GM04504 (cell line): ENCODE data around the gene TIMM13.
"Not testable (repeated sequence)": the region's sequence is repeated elsewhere in the genome, so short reads cannot be mapped to it uniquely, and the experiment has no call there.

Experiments used
- DNase-seq: peaks from one replicate; pipeline ENCODE4 v3.0.0-alpha.2; 2012; ENCODE audit warnings: low read depth

Gene TIMM13

GRCh38 chr19:2431318-2432055 lies 4.1 kb upstream of the TIMM13 start:
- DNase-seq: no peak

- no peak for DNase-seq
These were observed 2.6 kb upstream of the TIMM13 start for GRCh38 chr19:2429917-2430535.

DNA sequence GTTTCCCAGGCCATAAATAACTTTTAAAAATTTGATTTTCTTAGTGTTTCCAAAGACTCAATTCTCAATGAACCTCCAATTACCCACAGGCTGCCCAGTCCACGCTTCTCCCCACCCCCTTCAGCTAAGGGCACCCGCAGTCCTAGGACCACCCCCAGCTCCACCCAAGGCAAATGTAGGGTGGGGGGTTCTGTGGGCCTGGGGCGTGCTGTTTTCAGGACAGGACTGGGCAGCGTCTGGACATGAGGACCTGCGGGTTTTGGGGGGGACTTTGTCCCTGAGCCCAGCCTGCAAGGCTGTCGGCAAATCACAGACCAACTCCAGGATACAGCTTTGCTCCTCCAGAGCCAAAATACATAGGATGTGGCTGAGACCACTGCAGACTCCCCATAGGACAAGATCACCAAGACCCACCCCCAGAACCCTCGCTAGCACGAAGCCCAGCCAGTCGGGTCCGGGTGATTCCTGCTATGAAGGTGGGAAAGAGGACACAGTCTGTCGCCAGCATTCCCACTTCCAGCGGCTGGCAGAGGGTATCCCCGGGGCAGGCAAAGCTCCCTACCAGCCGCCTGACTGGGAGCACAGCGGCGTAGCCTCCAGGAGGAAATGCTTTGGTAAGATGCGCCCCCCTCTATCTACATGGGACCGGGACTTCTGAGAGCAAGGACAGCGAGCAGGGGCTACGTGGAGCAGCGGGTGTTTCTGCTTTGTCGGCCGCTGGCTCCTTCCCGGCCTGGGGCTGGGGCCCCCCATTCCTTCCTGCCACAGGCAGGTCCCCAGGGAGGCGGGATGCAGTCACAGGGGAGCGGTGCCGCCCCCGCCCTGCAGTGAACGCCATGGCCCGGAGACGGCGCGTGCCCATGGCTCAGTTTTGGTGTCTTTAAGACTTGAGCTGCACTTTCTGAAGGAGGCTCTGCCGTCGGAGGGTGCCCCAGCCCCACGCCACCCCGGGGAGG lies 1.6 kb upstream of the TIMM13 start:
- DNase-seq: no peak

DNA sequence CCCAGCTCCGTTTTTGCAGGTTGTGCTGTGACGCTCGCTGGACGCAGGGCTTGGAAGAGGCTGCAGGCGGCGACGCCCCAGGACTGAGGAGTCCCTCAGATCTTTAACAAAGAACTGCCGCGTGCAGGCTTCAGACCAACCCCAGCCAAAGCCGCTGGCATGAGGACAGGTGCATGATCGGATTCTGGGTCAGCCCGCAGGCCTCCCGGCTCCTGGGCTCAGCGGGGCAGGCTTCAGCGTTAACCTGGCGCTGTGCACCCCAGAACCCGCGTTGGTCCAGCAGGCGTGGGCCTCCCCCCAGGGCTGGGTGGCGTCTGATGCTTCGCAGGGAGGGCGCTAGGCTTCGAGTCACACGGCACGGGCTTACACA lies 920 bp upstream of the TIMM13 start:
- DNase-seq: no peak

- no peak for DNase-seq
These were observed 566 bp downstream of the TIMM13 start for GRCh38 chr19:2426611-2427428.

DNA sequence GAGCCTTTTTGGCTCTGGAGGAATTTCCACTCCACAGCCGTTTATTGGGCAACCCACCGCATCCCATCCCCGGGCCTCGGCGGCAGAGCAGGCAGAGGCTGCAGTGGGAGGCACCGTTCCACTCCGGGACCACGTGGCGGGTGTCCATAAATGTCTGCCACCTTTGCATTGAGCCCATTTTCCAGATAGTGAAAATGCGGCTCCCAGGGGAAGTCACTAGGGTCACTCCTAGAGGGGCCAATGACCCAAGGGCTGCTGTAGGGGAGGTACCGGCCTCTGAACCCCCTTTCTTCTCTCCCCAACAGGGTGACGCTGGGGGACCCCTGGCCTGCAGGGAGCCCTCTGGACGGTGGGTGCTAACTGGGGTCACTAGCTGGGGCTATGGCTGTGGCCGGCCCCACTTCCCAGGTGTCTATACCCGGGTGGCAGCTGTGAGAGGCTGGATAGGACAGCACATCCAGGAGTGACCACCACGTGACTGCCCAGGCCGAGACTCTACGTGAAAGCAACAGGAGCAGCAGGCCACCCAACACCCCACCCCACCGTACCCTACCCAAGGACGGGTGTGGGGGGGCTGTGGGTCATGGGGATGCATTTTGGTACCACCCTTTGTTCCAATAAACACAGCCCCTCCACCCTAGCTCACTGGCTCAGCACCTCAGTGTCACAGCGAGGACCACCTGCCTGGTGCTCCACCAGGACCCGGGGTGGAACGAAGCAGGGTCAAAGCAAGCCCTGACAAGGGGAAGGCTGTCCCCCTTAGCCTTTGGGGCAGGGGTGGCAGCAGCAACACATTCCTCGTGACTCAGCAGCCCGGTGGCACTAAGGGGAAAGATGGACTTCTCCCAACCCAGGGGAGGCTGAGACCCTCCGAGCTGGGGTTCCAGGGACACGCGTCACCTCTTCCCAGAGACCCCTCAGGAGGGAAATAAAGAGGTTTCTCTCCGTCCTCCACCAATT lies 1.5 kb downstream of the TIMM13 start:
- no peak for DNase-seq

DNA sequence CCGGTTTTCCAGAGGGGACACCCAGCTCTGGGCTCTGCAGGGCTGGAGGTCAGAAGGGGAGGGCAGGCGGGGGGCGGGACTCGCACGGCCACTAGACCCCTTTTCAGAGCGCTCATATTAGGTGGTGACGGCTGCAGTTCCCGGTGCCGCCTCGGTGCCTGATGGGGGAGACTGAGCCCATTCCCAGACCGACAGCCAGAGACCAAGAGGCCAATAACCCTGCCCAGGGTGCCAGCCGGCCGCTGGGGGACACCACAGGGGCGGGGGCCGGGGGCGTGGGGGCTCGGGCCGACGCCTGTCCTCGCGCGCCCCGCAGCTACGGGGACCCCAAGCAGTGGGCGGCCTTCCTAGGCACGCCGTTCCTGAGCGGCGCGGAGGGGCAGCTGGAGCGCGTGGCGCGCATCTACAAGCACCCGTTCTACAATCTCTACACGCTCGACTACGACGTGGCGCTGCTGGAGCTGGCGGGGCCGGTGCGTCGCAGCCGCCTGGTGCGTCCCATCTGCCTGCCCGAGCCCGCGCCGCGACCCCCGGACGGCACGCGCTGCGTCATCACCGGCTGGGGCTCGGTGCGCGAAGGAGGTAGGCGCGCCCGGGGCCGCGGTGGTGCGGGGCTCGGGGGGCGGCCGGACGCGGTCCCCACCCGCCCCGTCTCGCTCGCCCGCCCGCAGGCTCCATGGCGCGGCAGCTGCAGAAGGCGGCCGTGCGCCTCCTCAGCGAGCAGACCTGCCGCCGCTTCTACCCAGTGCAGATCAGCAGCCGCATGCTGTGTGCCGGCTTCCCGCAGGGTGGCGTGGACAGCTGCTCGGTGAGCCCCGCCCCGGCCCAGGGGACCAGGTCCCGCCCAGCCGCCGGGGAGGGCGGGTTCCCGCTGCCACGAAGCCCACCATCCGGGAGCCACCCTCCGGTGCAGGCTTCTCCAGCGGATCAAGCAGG lies 2.4 kb downstream of the TIMM13 start:
- peak; percentile 40 for DNase-seq

DNA sequence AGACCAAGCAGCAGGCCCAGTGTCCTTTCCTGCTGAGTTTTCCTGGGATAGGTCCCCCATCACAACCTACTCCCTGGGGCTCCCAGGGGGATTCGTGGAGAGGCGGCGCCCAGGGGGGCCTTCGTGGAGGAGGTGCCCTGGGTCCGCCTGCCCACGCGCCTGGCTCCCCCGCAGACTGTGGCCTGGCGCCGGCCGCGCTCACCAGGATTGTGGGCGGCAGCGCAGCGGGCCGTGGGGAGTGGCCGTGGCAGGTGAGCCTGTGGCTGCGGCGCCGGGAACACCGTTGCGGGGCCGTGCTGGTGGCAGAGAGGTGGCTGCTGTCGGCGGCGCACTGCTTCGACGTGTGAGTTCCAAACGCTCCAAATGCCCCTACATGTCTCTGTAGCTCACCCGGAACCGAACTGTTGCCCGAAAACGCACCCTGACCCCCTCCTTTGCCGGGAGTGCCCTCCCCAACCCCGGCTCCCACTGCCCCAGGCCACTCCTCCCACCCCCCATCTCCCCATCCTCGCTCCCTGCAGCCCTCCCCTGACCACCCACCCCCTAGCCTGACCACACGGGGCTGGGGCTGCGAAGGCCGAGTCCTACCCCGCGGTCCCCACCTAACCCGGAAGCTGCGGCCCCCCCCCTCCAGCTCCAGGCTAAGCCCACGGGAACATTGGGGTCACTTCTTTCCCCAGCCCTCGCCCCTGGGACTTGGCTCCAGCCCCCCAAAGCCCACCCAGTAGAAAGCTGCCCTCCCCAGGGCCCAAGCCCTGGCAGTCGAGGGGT lies 3.3 kb downstream of the TIMM13 start:
- no peak for DNase-seq

DNA sequence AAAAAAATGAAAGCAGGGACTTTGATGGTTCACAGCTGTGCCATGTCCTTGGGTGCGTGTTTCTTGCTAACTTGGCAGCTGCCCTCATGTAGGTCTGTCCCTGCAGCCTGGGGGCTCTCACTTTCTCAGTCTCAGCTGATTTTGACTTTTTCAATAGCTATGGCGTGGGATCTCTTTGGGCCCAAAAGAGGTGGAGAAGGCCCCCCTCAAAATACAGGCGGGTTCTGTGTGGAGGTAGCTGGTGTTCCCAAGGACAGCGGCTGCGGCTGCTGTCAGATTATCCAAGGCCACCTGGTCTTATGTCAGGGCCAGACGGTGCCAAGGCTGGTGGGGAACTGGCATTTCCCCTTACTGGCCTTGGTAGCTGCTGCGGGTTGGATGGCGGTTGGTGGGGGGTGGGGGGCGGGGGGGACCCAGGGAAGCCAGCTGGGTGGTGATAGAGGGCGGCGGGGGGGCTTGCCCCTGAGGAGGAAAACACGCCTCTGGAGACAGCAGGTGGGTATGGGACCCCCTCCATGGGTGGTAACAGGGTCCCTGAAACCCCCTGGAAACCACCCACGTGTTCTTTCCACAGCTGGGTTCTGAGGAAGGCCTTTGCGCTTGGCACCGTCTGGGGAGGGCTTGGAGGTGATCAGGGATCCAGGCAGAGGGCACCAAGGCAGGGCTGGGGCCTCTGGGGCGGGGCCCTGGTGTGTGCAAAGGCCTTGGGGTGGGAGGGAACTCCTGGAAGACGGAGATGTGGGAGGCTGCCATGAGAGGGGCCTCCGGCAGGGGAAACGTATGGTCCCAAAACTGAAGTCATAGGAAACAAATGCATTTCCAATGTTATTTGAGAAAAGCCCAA lies 4.1 kb downstream of the TIMM13 start:
- DNase-seq: no peak

DNA sequence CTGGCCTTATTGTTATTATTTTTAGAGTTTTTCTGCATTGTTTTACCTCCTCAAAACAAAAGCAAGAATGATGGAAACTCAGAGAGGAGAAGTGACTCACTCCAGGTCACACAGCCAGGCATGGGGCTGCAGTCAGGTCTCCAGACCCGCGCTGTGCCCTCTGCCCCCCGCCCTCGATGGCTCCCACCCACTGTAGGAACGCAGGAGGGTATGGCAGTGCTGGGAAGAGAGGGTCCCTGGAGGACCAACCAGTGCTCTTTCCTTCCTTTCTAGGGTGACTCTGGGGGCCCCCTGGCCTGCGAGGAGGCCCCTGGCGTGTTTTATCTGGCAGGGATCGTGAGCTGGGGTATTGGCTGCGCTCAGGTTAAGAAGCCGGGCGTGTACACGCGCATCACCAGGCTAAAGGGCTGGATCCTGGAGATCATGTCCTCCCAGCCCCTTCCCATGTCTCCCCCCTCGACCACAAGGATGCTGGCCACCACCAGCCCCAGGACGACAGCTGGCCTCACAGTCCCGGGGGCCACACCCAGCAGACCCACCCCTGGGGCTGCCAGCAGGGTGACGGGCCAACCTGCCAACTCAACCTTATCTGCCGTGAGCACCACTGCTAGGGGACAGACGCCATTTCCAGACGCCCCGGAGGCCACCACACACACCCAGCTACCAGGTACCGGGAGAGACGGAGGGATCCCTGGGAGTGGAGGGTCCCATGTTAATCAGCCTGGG lies 5.6 kb downstream of the TIMM13 start:
- no peak for DNase-seq

GRCh38 chr19:2420490-2420889 lies 6.9 kb downstream of the TIMM13 start:
- no peak for DNase-seq

DNA sequence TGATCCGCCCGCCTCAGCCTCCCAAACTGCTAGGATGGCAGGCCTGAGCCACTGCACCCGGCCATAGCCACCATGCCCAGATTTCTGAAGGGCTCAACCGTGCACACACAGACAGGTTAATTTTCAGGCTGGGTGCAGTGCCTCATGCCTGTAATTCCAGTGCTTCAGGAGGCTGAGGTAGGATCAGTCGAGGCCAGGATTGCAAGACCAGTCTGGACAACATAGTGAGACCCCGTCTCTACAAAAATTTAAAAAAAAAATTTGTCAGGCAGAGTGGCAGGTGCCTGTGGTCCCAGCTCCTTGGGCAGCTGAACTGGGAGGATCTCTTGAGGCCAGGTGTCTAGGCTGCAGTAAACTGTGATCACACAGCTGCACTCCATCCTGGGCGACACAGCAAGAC lies 7.6 kb downstream of the TIMM13 start:
- no peak for DNase-seq

GRCh38 chr19:2417881-2418406 lies 9.4 kb downstream of the TIMM13 start:
- DNase-seq: no peak

- DNase-seq: not testable (repeated sequence)
These were observed 9.9 kb downstream of the TIMM13 start for GRCh38 chr19:2417436-2417835.

DNA sequence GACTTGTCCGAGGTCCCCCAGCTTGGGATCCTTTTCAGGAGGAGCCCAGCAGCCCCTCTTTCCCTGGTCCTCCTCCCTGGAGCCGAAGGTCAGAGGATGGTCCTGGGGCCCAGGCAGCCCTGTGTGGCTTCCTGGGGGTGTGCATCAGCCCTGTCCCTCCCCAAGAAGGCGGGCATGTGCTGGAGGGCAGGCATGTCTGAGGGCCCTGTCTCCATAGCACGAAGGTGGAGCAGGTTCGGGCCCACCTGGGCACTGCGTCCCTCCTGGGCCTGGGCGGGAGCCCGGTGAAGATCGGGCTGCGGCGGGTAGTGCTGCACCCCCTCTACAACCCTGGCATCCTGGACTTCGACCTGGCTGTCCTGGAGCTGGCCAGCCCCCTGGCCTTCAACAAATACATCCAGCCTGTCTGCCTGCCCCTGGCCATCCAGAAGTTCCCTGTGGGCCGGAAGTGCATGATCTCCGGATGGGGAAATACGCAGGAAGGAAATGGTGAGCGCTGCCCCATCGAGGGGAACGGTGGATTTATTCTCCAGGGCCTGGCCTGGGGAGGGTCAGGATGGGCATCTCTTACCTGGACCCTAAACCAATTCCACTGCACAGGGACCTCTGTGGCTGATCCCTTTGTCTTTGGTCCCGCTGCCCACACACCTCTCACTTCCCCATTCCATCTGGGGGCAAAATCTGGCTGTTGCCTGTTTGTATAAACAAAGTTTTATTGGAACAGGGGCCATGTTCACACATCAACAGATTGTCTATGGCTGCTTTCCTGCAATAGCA lies 10.9 kb downstream of the TIMM13 start:
- DNase-seq: no peak

- DNase-seq: no peak
These were observed 11.4 kb downstream of the TIMM13 start for GRCh38 chr19:2415973-2416319.
